PC-9 (cell line): Measurements from ENCODE around the gene FOXO3. TPM values are rescaled to one million over a fixed set of nuclear protein-coding genes. Genes with fewer than 3 reads are reported as not detected.
"Not testable (repeated sequence)": the region's sequence is repeated elsewhere in the genome, so short reads cannot be mapped to it uniquely, and the experiment has no call there.

Experiments
- BruUV-seq: library from RNA; stranded (reverse); fragments of 400-500 nt; replicated peaks from 2 replicates; lab custom pipeline; 2021; lab: Mats Ljungman, UMichigan
- CTCF ChIA-PET: fragments of 300-600 bp; sonication (Branson Sonifier 250); formaldehyde crosslinking; loops from one replicate; lab custom pipeline; 2022; ENCODE audit warnings: antibody characterized with exemption; lab: Charles Lee
- POLR2A ChIA-PET: fragments of 300-600 bp; sonication (Branson Sonifier 250); formaldehyde crosslinking; loops from one replicate; lab custom pipeline; 2022; ENCODE audit warnings: antibody characterized with exemption; ENCODE audit not compliant: unreplicated experiment; lab: Charles Lee
- DNase-seq, 2 experiments: peaks; one replicate each; pipeline versions ENCODE4 v3.0.0 to v3.0.0-alpha.2; 2015 to 2022; ENCODE audit warnings: mixed read lengths in 1 of 2
- H2AFZ ChIP-seq: fragments of 200-600 bp; sonication (generic); 2 replicates; pipeline ENCODE4 v1.8.1; 2017; ENCODE audit warnings: antibody characterized with exemption
- H3F3A ChIP-seq: fragments of 200-600 bp; sonication (generic); 2 replicates; pipeline ENCODE4 v1.8.1; 2017; ENCODE audit warnings: antibody characterized with exemption, mild to moderate bottlenecking, low read depth; ENCODE audit not compliant: insufficient read depth
- H3K27ac ChIP-seq: fragments of 200-600 bp; sonication (generic); 2 replicates; pipeline ENCODE4 v1.6.1; 2016; ENCODE audit warnings: mixed run types
- H3K27me3 ChIP-seq: fragments of 200-600 bp; sonication (generic); 2 replicates; pipeline ENCODE4 v1.6.1; 2016; ENCODE audit warnings: low read depth, mixed run types; ENCODE audit not compliant: insufficient read depth
- H3K36me3 ChIP-seq: fragments of 200-600 bp; sonication (generic); 2 replicates; pipeline ENCODE4 v1.6.1; 2016; ENCODE audit warnings: low read depth, mixed run types
- H3K4me1 ChIP-seq: fragments of 200-600 bp; sonication (generic); replicated peaks from 2 replicates; pipeline ENCODE4 v1.6.1; 2016; ENCODE audit warnings: mixed run types; ENCODE audit not compliant: insufficient read depth
- H3K4me2 ChIP-seq: fragments of 200-600 bp; sonication (generic); 2 replicates; pipeline ENCODE4 v1.6.1; 2017; ENCODE audit warnings: mixed run types
- H3K4me3 ChIP-seq: fragments of 200-600 bp; sonication (generic); 2 replicates; pipeline ENCODE4 v1.6.1; 2016; ENCODE audit warnings: mixed run types
- H3K79me2 ChIP-seq: fragments of 200-600 bp; sonication (generic); 2 replicates; pipeline ENCODE4 v1.6.1; 2017; ENCODE audit warnings: low read depth, mixed run types
- H3K9me2 ChIP-seq: fragments of 200-600 bp; sonication (generic); 2 replicates; pipeline ENCODE4 v1.8.1; 2017; ENCODE audit warnings: mild to moderate bottlenecking; ENCODE audit not compliant: insufficient read depth
- H3K9me3 ChIP-seq: fragments of 200-600 bp; sonication (generic); 2 replicates; pipeline ENCODE4 v1.8.1; 2016; ENCODE audit warnings: low read depth; ENCODE audit not compliant: insufficient read depth
- H4K20me1 ChIP-seq: fragments of 200-600 bp; sonication (generic); 2 replicates; pipeline ENCODE4 v1.8.1; 2017; ENCODE audit not compliant: insufficient read depth
- CTCF ChIP-seq: fragments of 200-600 bp; sonication (generic); conservative IDR thresholded peaks from 2 replicates; pipeline ENCODE4 v1.6.1; 2017; ENCODE audit warnings: mixed run types, antibody characterized with exemption, mild to moderate bottlenecking, moderate library complexity
- EZH2 ChIP-seq: fragments of 200-600 bp; sonication (generic); IDR thresholded peaks from 2 replicates; pipeline ENCODE4 v1.8.0; 2017; ENCODE audit warnings: antibody characterized with exemption, low read depth
- intact Hi-C: fragments of 100-400 bp; cut with micrococcal nuclease; formaldehyde crosslinking; loops from one replicate; pipeline ENCODE4 v1.10.0; 2022; ENCODE audit not compliant: unreplicated experiment
- total RNA-seq: library from RNA; stranded (reverse); gene quantifications from 2 replicates; pipeline ENCODE4 v1.2.3, GENCODE V29; 2021

The FOXO3 gene
- total RNA-seq, 1 experiment from 2014 or later = 59.4 TPM

DNA sequence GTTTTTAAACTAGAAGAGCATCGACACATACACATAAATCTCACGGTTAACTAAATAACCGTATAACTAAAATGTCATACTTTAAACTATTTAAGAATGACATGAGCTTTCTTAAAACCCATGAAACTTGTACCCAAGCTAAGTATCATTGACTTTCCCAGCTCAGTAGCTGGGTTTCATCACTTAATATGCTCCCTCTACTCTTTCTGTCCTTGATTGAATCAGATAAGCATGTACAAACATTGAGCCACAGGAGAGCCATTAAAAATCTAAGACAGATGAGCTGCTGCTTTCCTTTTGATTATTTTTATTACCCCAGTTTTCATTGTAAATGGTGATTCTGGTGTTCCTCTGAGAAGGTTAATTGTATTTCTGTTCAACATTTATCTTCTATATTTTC lies 115.8 kb downstream of the FOXO3 start:
- Histone ChIP-seq H4K20me1 (peaks cover 23% of the 10 kb centered on the region), H3K4me3 (no peak overlapping the region), H2AFZ (no peak overlapping the region), H3K36me3 (peaks cover 39% of the 10 kb centered on the region; the same call in 1 of the 2 replicates), H3F3A (peaks cover 47% of the 10 kb centered on the region), H3K9me3 (no peaks in the 10 kb centered on the region), H3K79me2 (peaks cover 93% of the 10 kb centered on the region), H3K9me2 (no peaks in the 10 kb centered on the region), H3K4me2 (no peak overlapping the region), H3K27ac (peak overlapping the region; percentile 11; the same call in 1 of the 2 replicates), H3K27me3 (no peaks in the 10 kb centered on the region), H3K4me1 (peaks cover 71% of the 10 kb centered on the region)
- intact Hi-C loops = no loop called here
- ChIA-PET CTCF (no interaction called here), POLR2A (no interaction called here)
- no peak for DNase-seq
- BruUV-seq = no TSS peak
- TF ChIP-seq EZH2 = no peak
- TF ChIP-seq CTCF = no peak

DNA sequence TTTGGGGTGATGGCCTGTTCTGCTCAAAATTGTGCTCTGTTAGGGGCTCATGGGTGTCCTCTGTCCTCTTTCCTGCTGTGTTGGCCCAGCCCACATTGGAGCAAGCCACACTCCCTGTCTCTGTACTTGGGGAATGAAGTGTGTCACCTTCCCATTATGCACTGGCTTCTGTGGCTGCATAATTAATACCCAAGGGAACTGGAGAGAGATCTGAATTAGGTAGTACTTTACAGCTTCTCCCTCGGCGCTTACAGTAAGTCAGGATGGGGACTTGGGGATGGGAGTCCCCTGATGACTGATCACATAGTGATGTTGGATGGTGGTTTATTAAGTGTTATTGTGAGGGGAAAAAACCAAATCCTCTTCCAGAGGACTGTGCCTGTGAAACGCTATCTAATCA lies 116.6 kb downstream of the FOXO3 start:
- no peak overlapping the region for H3K4me3 ChIP-seq
- peaks cover 92% of the 10 kb centered on the region for H3K79me2 ChIP-seq
- peaks cover 21% of the 10 kb centered on the region for H4K20me1 ChIP-seq

DNA sequence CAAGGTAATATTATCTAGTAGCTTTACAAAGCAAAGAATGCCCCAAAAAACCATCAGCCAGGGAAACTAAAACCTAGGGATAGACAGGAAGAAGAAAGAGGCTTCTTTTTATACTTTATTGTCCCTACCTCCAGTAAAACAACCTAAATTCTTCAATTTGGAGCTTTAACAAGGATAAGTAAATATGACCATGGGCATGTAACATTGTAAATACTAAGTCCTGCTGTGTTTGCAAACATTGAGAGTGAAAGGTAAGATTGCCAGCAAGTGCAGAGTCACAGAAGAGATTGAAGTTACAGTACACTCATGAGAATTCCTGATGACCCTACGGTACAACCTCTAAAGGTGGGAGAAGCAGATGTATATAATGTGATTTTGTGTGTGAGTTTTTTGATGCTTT lies 117.2 kb downstream of the FOXO3 start:
- Histone ChIP-seq H3K27ac (peak overlapping the region; percentile 11; the same call in 1 of the 2 replicates), H3K4me1 (peaks cover 67% of the 10 kb centered on the region), H3K9me3 (no peaks in the 10 kb centered on the region), H3K9me2 (no peaks in the 10 kb centered on the region), H3K27me3 (no peaks in the 10 kb centered on the region), H3F3A (peaks cover 34% of the 10 kb centered on the region), H3K4me3 (no peak overlapping the region), H4K20me1 (peaks cover 17% of the 10 kb centered on the region), H3K79me2 (peaks cover 92% of the 10 kb centered on the region), H3K36me3 (peaks cover 39% of the 10 kb centered on the region; the same call in 1 of the 2 replicates), H3K4me2 (no peak overlapping the region), H2AFZ (no peak overlapping the region)
- POLR2A ChIA-PET = no interaction called here
- DNase-seq = peak in 1 of 2 experiments; percentile 17
- TF ChIP-seq EZH2 = no peak
- TF ChIP-seq CTCF = no peak
- CTCF ChIA-PET = interaction anchor here (0.6 kb wide), 1 partner anchor 72 kb away, joined by 8 read pairs; no protein-coding TSS in a partner anchor
- BruUV-seq = no TSS peak
- intact Hi-C loops = no loop called here

More for the DNA sequence above, 116.6 kb downstream of the FOXO3 start:
- Histone ChIP-seq H3K9me2 (no peaks in the 10 kb centered on the region), H2AFZ (no peak overlapping the region), H3K27me3 (no peaks in the 10 kb centered on the region), H3K4me1 (peaks cover 71% of the 10 kb centered on the region), H3K4me2 (no peak overlapping the region), H3F3A (peaks cover 39% of the 10 kb centered on the region), H3K36me3 (peaks cover 39% of the 10 kb centered on the region; the same call in 1 of the 2 replicates), H3K9me3 (no peaks in the 10 kb centered on the region), H3K27ac (peak overlapping the region; percentile 11; the same call in 1 of the 2 replicates)
- BruUV-seq = no TSS peak
- ChIA-PET POLR2A (no interaction called here), CTCF (no interaction called here)
- TF ChIP-seq CTCF (no peak), EZH2 (no peak)
- intact Hi-C loops = no loop called here
- DNase-seq = peak in 1 of 2 experiments; percentile 20

DNA sequence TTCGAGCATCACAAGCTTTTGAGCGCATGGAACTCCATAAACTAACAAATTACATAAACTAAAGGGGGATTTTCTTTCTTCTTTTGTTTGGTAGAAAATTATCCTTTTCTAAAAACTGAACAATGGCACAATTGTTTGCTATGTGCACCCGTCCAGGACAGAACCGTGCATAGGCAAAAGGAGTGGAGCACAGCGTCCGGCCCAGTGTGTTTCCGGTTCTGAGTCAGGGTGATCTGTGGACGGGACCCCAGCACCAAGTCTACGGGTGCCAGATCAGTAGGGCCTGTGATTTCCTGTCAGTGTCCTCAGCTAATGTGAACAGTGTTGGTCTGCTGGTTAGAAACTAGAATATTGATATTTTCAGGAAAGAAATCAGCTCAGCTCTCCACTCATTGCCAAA lies 119.6 kb downstream of the FOXO3 start:
- H3K4me1 ChIP-seq = peaks cover 60% of the 10 kb centered on the region
- H3K27me3 ChIP-seq, H2AFZ ChIP-seq, H3K9me3 ChIP-seq, H3K9me2 ChIP-seq, intact Hi-C loops, H3K27ac ChIP-seq, BruUV-seq, H3K4me3 ChIP-seq, CTCF ChIA-PET, POLR2A ChIA-PET, H3K4me2 ChIP-seq: not testable (repeated sequence)
- peak in 1 of 2 experiments; percentile 20 for DNase-seq
- peaks cover 88% of the 10 kb centered on the region for H3K79me2 ChIP-seq
- H3F3A ChIP-seq = peaks cover 32% of the 10 kb centered on the region; the same call in 1 of the 2 replicates
- H3K36me3 ChIP-seq = peaks cover 40% of the 10 kb centered on the region
- peaks cover 12% of the 10 kb centered on the region; the same call in 1 of the 2 replicates for H4K20me1 ChIP-seq

GRCh38 chr6:108681721-108682120 lies 121.0 kb downstream of the FOXO3 start:
- H3K4me2 ChIP-seq, BruUV-seq, H3K27me3 ChIP-seq, H2AFZ ChIP-seq, intact Hi-C loops, CTCF ChIA-PET, H3K9me2 ChIP-seq, H3K4me3 ChIP-seq, H3K9me3 ChIP-seq: not testable (repeated sequence)
- Histone ChIP-seq H3K4me1 (peaks cover 62% of the 10 kb centered on the region), H3K36me3 (peaks cover 46% of the 10 kb centered on the region), H4K20me1 (peaks cover 12% of the 10 kb centered on the region; the same call in 1 of the 2 replicates), H3K79me2 (peaks cover 87% of the 10 kb centered on the region), H3K27ac (peak overlapping the region; percentile 13; the same call in 1 of the 2 replicates), H3F3A (peaks cover 45% of the 10 kb centered on the region)
- peak in 1 of 2 experiments; percentile 21 for DNase-seq
- POLR2A ChIA-PET = interaction anchor here (0.5 kb wide), 1 partner anchor 122 kb away, joined by 5 read pairs; no protein-coding TSS in a partner anchor
